DLD1 (cell line): ENCODE data around the gene ZCCHC24.

Experiments
- in situ Hi-C: cut with HindIII; loops from 2 replicates; pipeline ENCODE4 v1.10.0; 2017; ENCODE audit warnings: low sequenced_read_pairs

The ZCCHC24 gene

DNA sequence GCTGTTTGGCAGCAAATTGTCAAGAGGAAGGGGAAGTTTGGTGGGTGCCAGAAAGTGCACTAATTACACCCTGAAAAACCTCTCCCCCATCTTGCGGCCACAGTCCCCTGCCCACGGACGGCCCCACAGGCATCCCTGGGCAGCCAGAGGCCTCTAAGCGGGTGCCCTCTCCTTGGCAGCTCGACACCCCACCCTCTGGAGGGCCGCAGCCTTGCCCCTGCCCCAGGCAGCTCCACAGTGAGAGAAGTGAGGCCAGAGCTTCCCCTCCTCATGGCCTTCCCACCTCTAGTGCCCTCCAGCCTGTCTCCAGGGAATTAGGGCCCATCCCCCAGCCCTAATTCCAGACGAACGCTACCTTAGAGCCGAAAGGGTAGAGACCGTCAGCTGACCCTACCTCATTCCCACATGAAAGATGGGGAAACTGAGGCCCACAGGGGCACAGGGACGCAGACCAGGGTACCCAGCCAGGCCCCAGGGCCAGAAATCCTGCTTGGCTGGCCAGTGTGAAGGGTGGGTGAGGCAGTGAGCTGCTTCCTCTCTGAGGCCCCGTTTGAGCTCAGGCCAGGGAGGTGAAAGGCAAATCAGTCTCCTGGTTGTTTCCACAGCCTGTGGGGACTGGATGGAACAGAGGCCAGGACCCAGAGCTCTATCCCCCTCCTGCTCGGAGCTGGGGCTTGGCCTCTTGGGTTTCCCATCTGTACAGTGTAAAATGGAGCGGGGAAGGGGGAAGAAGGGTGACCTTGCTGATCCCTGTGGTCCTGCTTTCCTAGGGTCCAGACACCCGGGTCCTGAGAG is 10.0 kb downstream of the ZCCHC24 start:
- in situ Hi-C loops: no loop called here

- in situ Hi-C loops: no loop called here
These were observed 10.6 kb downstream of the ZCCHC24 start for GRCh38 chr10:79434821-79435251.

DNA sequence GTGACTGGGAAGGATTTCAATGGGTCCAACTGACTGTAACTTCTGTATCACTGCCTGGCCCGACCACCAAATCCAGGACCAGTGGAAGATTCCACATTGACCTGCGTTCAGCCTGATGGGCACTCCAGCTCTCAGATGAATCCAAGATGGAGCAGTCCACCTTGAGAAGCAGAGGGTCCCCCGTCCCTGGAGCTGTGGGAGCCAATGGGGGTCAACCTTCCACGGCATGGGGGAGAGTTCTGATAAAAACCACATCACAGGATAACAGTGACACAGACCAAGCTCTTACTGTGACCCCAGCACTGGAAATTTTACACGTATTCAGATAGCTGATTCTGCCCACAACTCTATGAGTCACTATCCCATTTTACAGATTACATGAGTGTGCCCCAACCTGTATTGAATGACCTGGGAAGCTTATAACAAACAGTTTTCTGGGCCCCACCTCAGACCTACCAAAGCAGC is 11.2 kb downstream of the ZCCHC24 start:
- in situ Hi-C loops: no loop called here

- in situ Hi-C loops: no loop called here
These were observed 11.9 kb downstream of the ZCCHC24 start for GRCh38 chr10:79433324-79434222.

DNA sequence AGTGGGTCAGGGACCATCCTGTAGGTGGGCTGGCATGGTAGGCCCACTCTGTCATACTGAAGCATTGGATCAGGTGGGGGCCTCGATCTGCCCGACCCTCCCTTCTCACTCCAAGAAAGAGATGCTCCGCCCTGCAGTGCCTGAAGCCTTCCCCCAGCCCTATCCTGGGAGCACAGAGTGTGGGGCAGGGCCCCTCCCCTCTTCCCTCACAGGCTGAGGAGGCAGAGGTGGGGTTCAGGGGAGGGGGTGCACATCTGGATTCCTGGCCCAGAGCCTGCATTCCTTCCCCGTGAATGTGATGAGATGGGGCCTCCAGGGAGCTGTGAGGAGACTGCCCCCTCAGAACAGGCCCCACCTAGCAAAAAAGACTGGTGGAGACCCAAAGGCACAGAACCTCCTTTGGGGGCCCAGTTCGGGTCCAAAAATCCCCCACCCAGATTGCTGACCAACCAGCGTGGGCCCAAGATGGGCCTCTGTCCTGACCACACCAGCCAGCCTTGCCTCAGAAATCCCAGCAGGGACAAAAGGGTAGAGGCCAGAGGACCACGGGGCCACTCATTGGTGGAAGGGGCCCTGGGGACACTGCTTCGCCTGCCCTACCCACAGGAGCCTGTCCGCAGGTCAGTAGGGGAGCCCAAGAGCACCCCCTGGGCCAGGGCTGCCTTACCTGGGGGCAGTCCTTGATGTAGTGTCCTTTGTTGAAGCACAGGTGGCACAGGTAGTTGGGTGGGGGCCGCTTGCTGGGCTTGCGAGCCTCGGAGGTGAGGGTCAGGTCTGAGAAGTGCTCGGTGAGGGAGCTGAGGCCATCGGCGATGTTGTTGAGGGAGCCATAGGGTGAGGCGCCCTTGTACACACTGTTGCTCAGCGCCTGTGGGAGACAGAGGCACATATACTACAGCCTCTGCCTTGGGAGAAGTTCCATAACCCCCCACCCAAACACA is 13.3 kb downstream of the ZCCHC24 start:
- in situ Hi-C loops: no loop called here

DNA sequence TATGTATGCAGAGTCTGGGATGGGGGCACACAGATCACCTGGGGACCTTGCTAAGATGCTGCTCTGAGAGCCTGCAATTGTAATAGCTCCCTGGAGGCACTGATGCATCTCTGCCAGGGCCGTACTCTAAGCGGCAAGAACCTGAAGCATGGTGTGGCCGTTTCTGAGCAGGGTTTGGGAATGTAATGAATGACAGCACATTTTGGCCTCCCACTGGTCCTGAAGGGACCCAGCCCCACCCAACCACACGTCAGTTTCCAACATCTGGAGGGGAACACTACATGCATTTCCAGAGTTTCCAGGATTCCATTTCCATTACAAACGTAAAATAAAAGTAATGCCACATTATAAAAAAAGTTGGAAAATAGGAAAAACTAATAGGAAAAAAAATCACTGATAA is 14.0 kb downstream of the ZCCHC24 start:
- in situ Hi-C loops: no loop called here

DNA sequence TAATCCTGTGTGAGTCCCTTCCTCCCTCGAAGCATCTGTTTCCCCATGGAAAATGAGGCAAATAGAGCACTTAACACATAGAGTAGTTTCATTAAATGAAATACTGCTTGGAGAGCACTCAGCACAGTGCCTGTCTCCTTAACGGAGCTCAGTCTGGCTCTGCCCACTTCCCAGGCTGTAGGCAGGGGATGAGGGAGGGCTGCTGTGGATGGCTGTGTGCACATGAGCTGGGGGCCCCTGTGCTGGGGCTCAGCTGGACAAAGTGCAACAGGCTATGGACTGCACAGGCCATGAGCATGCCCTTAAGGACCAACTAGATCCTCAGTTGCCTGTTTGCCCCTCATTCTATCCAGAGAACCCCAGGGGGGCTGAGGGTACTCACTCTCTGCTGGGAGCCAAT is 14.5 kb downstream of the ZCCHC24 start:
- in situ Hi-C loops: no loop called here

GRCh38 chr10:79430325-79430905 is 15.0 kb downstream of the ZCCHC24 start:
- in situ Hi-C loops: no loop called here

DNA sequence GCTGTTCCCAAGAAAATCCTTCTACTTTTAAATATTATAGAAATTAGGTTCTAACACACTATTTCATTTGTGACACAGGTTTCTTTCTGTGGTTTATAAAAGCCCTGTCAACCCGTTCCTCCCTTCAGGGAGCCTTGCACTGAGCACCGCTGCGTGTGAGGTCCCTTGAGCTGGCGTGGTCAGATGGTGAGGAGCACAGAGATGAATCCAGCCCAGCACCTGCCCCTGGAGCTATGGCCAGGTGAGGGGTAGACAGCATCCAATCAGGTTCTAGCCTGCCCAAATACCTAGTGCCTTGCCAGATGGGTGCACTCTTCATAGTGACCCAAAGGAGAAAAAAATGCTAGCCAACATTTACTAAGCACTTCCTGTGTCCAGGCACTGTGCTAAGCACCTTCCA is 15.7 kb downstream of the ZCCHC24 start:
- in situ Hi-C loops: no loop called here

GRCh38 chr10:79427965-79428364 is 17.5 kb downstream of the ZCCHC24 start:
- in situ Hi-C loops: no loop called here

- in situ Hi-C loops: no loop called here
These were observed 20.3 kb downstream of the ZCCHC24 start for GRCh38 chr10:79425074-79425532.

DNA sequence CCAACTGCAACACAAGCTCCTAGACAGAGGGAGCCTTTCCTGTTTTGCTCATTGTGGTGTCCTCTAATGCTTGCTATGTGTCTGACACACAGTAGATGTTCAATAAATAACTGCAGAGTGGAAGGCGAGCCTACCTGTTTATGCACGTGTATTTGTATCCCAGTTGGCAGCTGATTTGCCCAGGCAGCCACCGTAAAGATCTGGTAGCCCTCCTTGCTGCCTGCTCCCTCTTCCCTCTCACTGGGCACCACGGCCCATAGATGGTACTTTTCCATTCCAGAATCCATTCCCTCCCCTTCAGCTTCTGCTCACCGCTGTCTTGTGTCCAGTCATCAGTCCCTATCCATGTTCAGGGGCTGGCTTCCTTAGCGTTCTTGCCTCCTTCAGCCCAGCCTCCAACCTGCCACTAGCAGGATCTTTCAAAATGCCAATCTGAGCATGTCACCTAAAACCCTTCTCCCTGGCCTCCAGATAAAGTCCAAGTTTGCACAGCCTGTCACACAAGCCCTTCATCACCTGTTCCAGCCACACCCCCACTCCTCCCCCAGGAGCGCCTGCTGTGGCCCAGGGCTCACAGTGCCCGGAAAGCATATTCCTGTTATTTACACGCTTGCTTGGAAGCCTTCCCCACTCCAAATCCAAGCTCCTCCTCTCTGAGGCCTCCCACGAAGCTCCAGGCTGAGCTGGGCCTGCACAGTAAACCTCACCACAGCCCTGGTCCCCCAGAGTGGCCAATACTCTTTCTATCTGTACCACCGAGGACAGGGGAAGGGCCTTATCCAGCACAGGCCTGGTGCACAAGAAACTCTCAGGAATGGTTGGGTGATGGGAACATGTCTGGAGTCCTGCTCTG is 21.0 kb downstream of the ZCCHC24 start:
- in situ Hi-C loops: no loop called here

DNA sequence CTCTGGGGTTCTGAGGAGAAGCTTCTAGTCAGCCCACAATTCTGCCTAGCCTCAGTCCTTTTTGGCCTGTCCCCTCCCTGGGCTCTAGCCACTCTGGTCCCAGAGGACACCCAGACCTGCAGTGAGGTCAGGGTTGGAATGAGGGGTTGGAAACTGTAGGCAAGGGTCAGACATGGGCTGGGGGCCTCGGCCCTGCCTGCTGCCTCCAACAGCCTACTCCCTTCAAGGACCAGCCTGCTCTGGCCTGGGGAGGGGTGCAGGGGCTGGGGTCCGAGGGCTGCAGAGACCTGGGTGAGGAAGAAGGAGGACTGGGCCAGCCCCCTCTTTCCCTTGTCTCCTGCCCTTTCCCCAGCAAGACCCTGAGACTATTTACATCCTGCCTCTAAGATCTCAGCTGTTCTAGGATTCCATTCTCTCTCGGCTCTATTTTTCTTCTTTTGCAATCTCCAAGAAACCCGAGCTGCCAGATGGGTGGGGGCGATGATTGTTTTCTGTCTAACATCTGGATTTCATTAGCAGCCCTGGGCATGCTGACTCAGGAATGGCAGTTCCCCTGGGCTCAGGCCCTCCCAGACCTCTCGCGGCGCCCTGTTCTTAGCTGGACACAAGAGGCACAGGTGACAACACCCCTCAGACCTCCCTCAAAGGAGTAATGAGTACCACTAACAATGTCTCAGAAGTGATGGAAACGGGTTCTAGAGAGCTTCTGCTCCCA is 23.1 kb downstream of the ZCCHC24 start:
- in situ Hi-C loops: no loop called here

- in situ Hi-C loops: no loop called here
These were observed 24.3 kb downstream of the ZCCHC24 start for GRCh38 chr10:79420974-79421688.

DNA sequence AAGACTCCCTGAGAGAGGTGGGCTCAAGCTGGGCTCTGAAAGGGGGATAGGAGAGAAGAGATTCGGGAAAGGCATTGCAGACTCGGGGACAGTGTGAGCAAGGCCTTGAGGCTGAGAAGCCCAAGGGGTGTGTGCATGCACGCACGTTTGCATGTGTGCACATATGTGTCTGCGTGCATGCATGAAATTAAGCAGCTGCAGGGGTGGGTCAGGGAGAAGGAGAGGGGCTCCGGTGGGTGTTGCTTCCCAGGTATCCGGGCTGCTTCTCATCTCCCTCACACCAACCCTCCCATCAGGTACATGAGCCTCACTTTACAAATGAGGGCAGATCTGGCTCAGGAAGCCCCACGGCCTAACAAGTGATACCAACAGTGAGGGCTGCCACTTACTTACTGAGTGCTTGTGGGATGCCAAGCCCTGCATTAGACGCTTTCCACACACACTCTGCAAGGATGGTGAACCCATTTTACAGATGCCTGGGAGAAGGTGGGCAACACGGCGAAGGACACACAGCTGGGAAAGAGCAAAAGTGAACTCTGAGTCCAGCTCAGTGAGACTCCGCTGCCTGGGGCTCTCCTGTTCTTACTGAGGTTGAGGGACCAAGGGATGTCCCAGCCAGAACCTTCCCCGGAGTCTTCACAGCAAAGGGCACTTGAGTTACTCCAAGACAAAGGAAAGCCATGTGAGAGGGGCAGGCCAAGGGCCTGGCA is 26.4 kb downstream of the ZCCHC24 start:
- in situ Hi-C loops: no loop called here

DNA sequence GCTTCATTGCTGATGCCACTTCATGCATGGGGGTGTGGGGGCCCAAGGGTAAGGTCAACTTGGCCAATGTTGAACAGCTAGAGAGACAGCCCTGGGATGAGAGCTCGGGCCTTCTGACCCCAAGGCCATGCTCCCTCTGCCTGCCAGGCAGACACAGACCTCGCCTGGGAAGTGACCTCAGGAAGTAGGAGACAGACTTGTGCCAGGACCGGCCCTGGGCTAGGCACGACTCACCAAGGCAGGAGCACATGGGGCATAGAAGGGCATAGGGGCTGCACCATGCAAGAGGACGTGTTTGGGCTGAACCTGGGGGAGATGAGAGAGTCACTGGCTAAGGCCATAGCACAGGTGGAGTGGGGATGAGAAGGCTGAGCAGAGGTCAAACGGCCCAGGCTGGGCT is 27.1 kb downstream of the ZCCHC24 start:
- in situ Hi-C loops: no loop called here

GRCh38 chr10:79417731-79418130 is 27.7 kb downstream of the ZCCHC24 start:
- in situ Hi-C loops: no loop called here
